SK-N-SH (cell line): ENCODE data around the gene SMOC1. TPM values are rescaled to one million over a fixed set of nuclear protein-coding genes. Genes with fewer than 3 reads are reported as not detected.

Experiments used
- CTCF ChIA-PET: fragments of 300-600, 350-600 bp; formaldehyde crosslinking; extraction: SDS; loops from one replicate; lab custom pipeline; 2021; lab: Yijun Ruan, JAX
- POLR2A ChIA-PET: fragments of 350-600 bp; sonication (Branson Sonifier 250); formaldehyde crosslinking; extraction: SDS; loops from one replicate; lab custom pipeline; 2020; ENCODE audit warnings: antibody characterized with exemption, inconsistent platforms; lab: Yijun Ruan, JAX
- DNase-seq: peaks from one replicate; pipeline ENCODE4 v3.0.0; 2012
- H2AFZ ChIP-seq: fragments of 200-600 bp; sonication (generic); 2 replicates; pipeline ENCODE4 v1.8.1; 2016; ENCODE audit warnings: antibody characterized with exemption, mild to moderate bottlenecking, low read depth
- H3F3A ChIP-seq: fragments of 200-600 bp; sonication (generic); replicated peaks from 2 replicates; pipeline ENCODE3; 2016; ENCODE audit warnings: antibody characterized with exemption, mild to moderate bottlenecking; ENCODE audit not compliant: insufficient read depth
- H3K27ac ChIP-seq, 2 experiments: fragments of 200-500 bp in 1 of 2; fragments of 200-600 bp in 1 of 2; sonication (Bioruptor generic) in 1 of 2; sonication (generic), shearing (Covaris generic) in 1 of 2; 2 replicates each; pipeline versions ENCODE4 v1.5.1 to v1.6.1; 2014 to 2016; ENCODE audit warnings: low read depth in 2 of 2, inconsistent platforms in 1 of 2, low read length in 1 of 2, mild to moderate bottlenecking in 1 of 2, mixed read lengths in 1 of 2
- H3K27me3 ChIP-seq: fragments of 200-600 bp; sonication (generic), shearing (Covaris generic); 2 replicates; pipeline ENCODE4 v1.6.1; 2016; ENCODE audit warnings: mixed run types; ENCODE audit not compliant: insufficient read depth
- H3K36me3 ChIP-seq, 2 experiments: fragments of 200-500 bp in 1 of 2; fragments of 200-600 bp in 1 of 2; sonication (Bioruptor generic) in 1 of 2; sonication (generic) in 1 of 2; replicated peaks in 1 of 2; 2 replicates each; pipeline versions ENCODE3 to v1.5.1; 2014 to 2016; ENCODE audit warnings: low read length in 1 of 2, mild to moderate bottlenecking in 1 of 2; ENCODE audit not compliant: insufficient read depth in 2 of 2, control insufficient read depth in 1 of 2
- H3K4me1 ChIP-seq, 2 experiments: fragments of 200-500 bp in 1 of 2; fragments of 200-600 bp in 1 of 2; sonication (Bioruptor generic) in 1 of 2; sonication (generic), shearing (Covaris generic) in 1 of 2; 2 replicates each; pipeline versions ENCODE4 v1.5.1 to v1.6.1; 2014 to 2016; ENCODE audit warnings: low read depth in 1 of 2, low read length in 1 of 2, mixed run types in 1 of 2; ENCODE audit not compliant: insufficient read depth in 2 of 2, control insufficient read depth in 1 of 2
- H3K4me2 ChIP-seq: fragments of 200-600 bp; sonication (generic), shearing (Covaris generic); 2 replicates; pipeline ENCODE4 v1.6.1; 2017; ENCODE audit warnings: mixed run types
- H3K4me3 ChIP-seq, 2 experiments: fragments of 200-500 bp in 1 of 2; fragments of 200-600 bp in 1 of 2; sonication (Bioruptor generic) in 1 of 2; sonication (generic), shearing (Covaris generic) in 1 of 2; 2 replicates each; pipeline versions ENCODE4 v1.5.1 to v1.8.1; 2014 to 2016; ENCODE audit warnings: low read depth in 2 of 2, inconsistent platforms in 1 of 2, low read length in 1 of 2, mild to moderate bottlenecking in 1 of 2, mixed read lengths in 1 of 2, moderate library complexity in 1 of 2
- H3K79me2 ChIP-seq: fragments of 200-600 bp; sonication (generic); 2 replicates; pipeline ENCODE4 v1.8.1; 2017; ENCODE audit warnings: mild to moderate bottlenecking; ENCODE audit not compliant: insufficient read depth
- H3K9ac ChIP-seq: fragments of 200-600 bp; sonication (generic); 2 replicates; pipeline ENCODE4 v1.6.1; 2017; ENCODE audit warnings: mixed run types
- H3K9me2 ChIP-seq: fragments of 200-600 bp; sonication (generic); 2 replicates; pipeline ENCODE4 v1.6.1; 2017; ENCODE audit warnings: mixed run types
- H3K9me3 ChIP-seq: fragments of 200-600 bp; sonication (generic); 2 replicates; pipeline ENCODE4 v1.6.1; 2017; ENCODE audit warnings: mixed run types, mild to moderate bottlenecking, moderate library complexity
- H4K20me1 ChIP-seq: fragments of 200-600 bp; sonication (generic); 2 replicates; pipeline ENCODE4 v1.6.1; 2017; ENCODE audit warnings: mild to moderate bottlenecking, mixed run types; ENCODE audit not compliant: insufficient read depth
- EP300 ChIP-seq, 2 experiments: IDR thresholded peaks; 2 replicates each; pipeline versions ENCODE4 v1.4.0 to v1.6.1; 2012; ENCODE audit warnings: borderline replicate concordance in 1 of 2, low read depth in 1 of 2, low read length in 1 of 2
- FOXJ3 ChIP-seq: sonication (generic); formaldehyde crosslinking; IDR thresholded peaks from 2 replicates; pipeline ENCODE4 v1.5.1; 2020; ENCODE audit warnings: mild to moderate bottlenecking, missing genetic modification reagents
- GABPA ChIP-seq: IDR thresholded peaks from 2 replicates; pipeline ENCODE4 v1.4.0; 2012; ENCODE audit warnings: low read depth, mild to moderate bottlenecking
- MXI1 ChIP-seq: IDR thresholded peaks from 2 replicates; pipeline ENCODE4 v1.6.1; 2012; ENCODE audit warnings: mild to moderate bottlenecking, low read depth, low read length, improper control_type of control experiment
- NFIC ChIP-seq: IDR thresholded peaks from 2 replicates; pipeline ENCODE4 v1.4.0; 2012; ENCODE audit warnings: borderline replicate concordance
- POLR2AphosphoS5 ChIP-seq: IDR thresholded peaks from 2 replicates; pipeline ENCODE4 v1.6.1; 2012; ENCODE audit warnings: low read depth, low read length
- RFX5 ChIP-seq: IDR thresholded peaks from 2 replicates; pipeline ENCODE4 v1.6.1; 2012; ENCODE audit warnings: mild to moderate bottlenecking, improper control_type of control experiment, low read length
- SIN3A ChIP-seq: IDR thresholded peaks from 2 replicates; pipeline ENCODE4 v1.6.1; 2012; ENCODE audit warnings: low read depth, mild to moderate bottlenecking, low read length, moderate library complexity, borderline replicate concordance
- SMC3 ChIP-seq: IDR thresholded peaks from 2 replicates; pipeline ENCODE4 v1.6.1; 2012; ENCODE audit warnings: low read depth, low read length, improper control_type of control experiment
- TAF1 ChIP-seq: IDR thresholded peaks from 2 replicates; pipeline ENCODE4 v1.6.1; 2012; ENCODE audit warnings: low read depth, mild to moderate bottlenecking, low read length, moderate library complexity, borderline replicate concordance
- TCF12 ChIP-seq: IDR thresholded peaks from 2 replicates; pipeline ENCODE4 v1.4.0; 2012
- TEAD4 ChIP-seq: IDR thresholded peaks from 2 replicates; pipeline ENCODE4 v1.4.0; 2012; ENCODE audit warnings: mild to moderate bottlenecking, borderline replicate concordance; ENCODE audit not compliant: insufficient read depth
- WGBS: methylation state at CpG from one replicate; pipeline ENCODE4 v1.1.6; 2017; ENCODE audit warnings: low lambda C conversion rate; 5-methylcytosine and 5-hydroxymethylcytosine counted together
- polyA plus RNA-seq, 3 experiments: library from polyadenylated mRNA; depleted of rRNA; stranded (reverse); fragments of >200 nt; gene quantifications; 2 replicates each; pipeline ENCODE4 v1.2.3, GENCODE V29; 2012
- TF ChIP-seq, protein P1 (sequence below): IDR thresholded peaks from 2 replicates; pipeline ENCODE4 v1.6.1; 2012; ENCODE audit warnings: mild to moderate bottlenecking, low read depth, low read length, moderate library complexity
- TF ChIP-seq, protein P2 (sequence below): IDR thresholded peaks from 2 replicates; pipeline ENCODE4 v1.4.0; 2012; ENCODE audit warnings: low read depth
- TF ChIP-seq, protein P3 (sequence below): IDR thresholded peaks from 2 replicates; pipeline ENCODE4 v1.4.0; 2012; ENCODE audit warnings: low read depth, borderline replicate concordance
- TF ChIP-seq, protein P4 (sequence below): fragments of 200-600 bp; sonication (generic); IDR thresholded peaks from 2 replicates; pipeline ENCODE4 v1.6.1; 2017; ENCODE audit warnings: antibody characterized with exemption, mild to moderate bottlenecking, moderate library complexity

SMOC1 gene
- polyA plus RNA-seq, 1 of the 3 experiments (the other 2 are of a cell fraction) = not detected

DNA sequence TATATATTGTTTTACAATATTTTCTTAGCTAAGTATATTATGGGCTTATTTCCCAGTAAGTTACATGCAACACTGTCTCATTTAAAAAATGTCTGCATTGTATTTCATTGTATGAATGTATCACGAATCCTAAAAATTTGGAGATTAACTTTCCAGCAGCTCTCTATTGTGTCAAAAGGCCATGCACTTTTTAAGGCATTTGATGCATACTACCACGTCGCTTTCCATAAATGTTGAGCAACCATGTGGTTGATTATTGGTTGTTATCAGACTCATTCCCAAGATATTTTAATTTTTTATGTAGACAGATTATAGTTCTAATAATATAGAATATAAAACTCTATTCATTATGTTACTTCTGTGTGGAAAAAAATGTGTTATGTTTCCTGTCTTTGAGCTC is 79.9 kb downstream of the SMOC1 start:
- no peak overlapping the region for H2AFZ ChIP-seq
- no peaks in the 10 kb centered on the region for H3K9me2 ChIP-seq
- no peak overlapping the region for H3K4me2 ChIP-seq
- no peak overlapping the region for H3K9ac ChIP-seq
- H3K9me3 ChIP-seq = no peaks in the 10 kb centered on the region
- no peaks in the 10 kb centered on the region for H3K36me3 ChIP-seq
- no peaks in the 10 kb centered on the region for H3K27me3 ChIP-seq
- H3K4me3 ChIP-seq = no peak overlapping the region
- no peak overlapping the region for H3K27ac ChIP-seq
- H3K4me1 ChIP-seq = peaks cover 0 to 9% of the 10 kb centered on the region in 2 experiments; a peak in 1 of 4 replicates
- H4K20me1 ChIP-seq = no peaks in the 10 kb centered on the region
- no peak for DNase-seq
- H3K79me2 ChIP-seq = no peaks in the 10 kb centered on the region
- ChIA-PET POLR2A (no interaction called here), CTCF (interaction anchor here (1.0 to 2.2 kb wide), 4 partner anchors 8 to 69 kb away, joined by 3 to 6 read pairs (median 4); no protein-coding TSS in a partner anchor)
- no peaks in the 10 kb centered on the region for H3F3A ChIP-seq
- WGBS = 45% methylated on average over 3 of the region's 3 CpGs
- TF ChIP-seq, protein P1, sequence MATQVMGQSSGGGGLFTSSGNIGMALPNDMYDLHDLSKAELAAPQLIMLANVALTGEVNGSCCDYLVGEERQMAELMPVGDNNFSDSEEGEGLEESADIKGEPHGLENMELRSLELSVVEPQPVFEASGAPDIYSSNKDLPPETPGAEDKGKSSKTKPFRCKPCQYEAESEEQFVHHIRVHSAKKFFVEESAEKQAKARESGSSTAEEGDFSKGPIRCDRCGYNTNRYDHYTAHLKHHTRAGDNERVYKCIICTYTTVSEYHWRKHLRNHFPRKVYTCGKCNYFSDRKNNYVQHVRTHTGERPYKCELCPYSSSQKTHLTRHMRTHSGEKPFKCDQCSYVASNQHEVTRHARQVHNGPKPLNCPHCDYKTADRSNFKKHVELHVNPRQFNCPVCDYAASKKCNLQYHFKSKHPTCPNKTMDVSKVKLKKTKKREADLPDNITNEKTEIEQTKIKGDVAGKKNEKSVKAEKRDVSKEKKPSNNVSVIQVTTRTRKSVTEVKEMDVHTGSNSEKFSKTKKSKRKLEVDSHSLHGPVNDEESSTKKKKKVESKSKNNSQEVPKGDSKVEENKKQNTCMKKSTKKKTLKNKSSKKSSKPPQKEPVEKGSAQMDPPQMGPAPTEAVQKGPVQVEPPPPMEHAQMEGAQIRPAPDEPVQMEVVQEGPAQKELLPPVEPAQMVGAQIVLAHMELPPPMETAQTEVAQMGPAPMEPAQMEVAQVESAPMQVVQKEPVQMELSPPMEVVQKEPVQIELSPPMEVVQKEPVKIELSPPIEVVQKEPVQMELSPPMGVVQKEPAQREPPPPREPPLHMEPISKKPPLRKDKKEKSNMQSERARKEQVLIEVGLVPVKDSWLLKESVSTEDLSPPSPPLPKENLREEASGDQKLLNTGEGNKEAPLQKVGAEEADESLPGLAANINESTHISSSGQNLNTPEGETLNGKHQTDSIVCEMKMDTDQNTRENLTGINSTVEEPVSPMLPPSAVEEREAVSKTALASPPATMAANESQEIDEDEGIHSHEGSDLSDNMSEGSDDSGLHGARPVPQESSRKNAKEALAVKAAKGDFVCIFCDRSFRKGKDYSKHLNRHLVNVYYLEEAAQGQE = no peak
- TF ChIP-seq NFIC (no peak), TAF1 (no peak), MXI1 (no peak), RFX5 (no peak), SMC3 (no peak), TEAD4 (no peak), TCF12 (no peak)
- TF ChIP-seq, protein P2, sequence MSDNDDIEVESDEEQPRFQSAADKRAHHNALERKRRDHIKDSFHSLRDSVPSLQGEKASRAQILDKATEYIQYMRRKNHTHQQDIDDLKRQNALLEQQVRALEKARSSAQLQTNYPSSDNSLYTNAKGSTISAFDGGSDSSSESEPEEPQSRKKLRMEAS = no peak

DNA sequence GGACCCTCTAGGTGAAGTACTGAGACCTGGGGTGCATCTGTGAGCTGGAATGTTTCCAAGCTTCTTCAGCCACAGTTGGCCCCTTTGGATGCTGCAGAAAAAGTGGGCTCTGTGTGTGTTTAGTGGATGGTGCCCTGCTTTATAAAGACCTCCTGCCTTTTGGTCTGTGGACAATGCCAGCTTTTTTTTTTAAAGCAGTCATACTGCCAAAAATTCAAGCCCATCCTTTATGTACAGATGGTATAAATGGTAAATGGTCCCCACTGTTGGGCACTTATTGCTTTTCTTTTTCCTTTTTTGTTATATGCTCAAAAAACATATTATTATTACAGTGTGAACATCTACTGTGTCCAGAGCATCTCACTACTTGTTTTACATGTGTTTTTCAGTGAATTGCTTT is 81.1 kb downstream of the SMOC1 start:
- H3K4me2 ChIP-seq = no peak overlapping the region
- no peak overlapping the region for H3K4me3 ChIP-seq
- H3K9me3 ChIP-seq = no peaks in the 10 kb centered on the region
- no peaks in the 10 kb centered on the region for H4K20me1 ChIP-seq
- no peaks in the 10 kb centered on the region for H3K79me2 ChIP-seq
- ChIA-PET POLR2A (no interaction called here), CTCF (interaction anchor here (2.2 kb wide), 1 partner anchor 68 kb away, joined by 6 read pairs; no protein-coding TSS in a partner anchor)
- no peak for DNase-seq
- H3K4me1 ChIP-seq = peaks cover 0 to 9% of the 10 kb centered on the region in 2 experiments; a peak in 1 of 4 replicates
- H3K27me3 ChIP-seq = no peaks in the 10 kb centered on the region
- H3K9ac ChIP-seq = no peak overlapping the region
- H3K36me3 ChIP-seq = no peaks in the 10 kb centered on the region
- no peak overlapping the region for H3K27ac ChIP-seq
- no peaks in the 10 kb centered on the region for H3F3A ChIP-seq
- TF ChIP-seq FOXJ3 (CRISPR knock-in tag) (no peak), EP300 (IDR thresholded peaks at IDR 0.05; ENCODE audit: borderline replicate concordance in 1 of 2, low read depth in 1 of 2, low read length in 1 of 2) (no peak), TEAD4 (no peak), GABPA (no peak), MXI1 (no peak), POLR2AphosphoS5 (no peak), SIN3A (no peak)
- TF ChIP-seq, protein P3, sequence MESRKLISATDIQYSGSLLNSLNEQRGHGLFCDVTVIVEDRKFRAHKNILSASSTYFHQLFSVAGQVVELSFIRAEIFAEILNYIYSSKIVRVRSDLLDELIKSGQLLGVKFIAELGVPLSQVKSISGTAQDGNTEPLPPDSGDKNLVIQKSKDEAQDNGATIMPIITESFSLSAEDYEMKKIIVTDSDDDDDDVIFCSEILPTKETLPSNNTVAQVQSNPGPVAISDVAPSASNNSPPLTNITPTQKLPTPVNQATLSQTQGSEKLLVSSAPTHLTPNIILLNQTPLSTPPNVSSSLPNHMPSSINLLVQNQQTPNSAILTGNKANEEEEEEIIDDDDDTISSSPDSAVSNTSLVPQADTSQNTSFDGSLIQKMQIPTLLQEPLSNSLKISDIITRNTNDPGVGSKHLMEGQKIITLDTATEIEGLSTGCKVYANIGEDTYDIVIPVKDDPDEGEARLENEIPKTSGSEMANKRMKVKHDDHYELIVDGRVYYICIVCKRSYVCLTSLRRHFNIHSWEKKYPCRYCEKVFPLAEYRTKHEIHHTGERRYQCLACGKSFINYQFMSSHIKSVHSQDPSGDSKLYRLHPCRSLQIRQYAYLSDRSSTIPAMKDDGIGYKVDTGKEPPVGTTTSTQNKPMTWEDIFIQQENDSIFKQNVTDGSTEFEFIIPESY = no peak
- TF ChIP-seq, protein P4, sequence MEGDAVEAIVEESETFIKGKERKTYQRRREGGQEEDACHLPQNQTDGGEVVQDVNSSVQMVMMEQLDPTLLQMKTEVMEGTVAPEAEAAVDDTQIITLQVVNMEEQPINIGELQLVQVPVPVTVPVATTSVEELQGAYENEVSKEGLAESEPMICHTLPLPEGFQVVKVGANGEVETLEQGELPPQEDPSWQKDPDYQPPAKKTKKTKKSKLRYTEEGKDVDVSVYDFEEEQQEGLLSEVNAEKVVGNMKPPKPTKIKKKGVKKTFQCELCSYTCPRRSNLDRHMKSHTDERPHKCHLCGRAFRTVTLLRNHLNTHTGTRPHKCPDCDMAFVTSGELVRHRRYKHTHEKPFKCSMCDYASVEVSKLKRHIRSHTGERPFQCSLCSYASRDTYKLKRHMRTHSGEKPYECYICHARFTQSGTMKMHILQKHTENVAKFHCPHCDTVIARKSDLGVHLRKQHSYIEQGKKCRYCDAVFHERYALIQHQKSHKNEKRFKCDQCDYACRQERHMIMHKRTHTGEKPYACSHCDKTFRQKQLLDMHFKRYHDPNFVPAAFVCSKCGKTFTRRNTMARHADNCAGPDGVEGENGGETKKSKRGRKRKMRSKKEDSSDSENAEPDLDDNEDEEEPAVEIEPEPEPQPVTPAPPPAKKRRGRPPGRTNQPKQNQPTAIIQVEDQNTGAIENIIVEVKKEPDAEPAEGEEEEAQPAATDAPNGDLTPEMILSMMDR = no peak
- TF ChIP-seq, protein P2 = no peak
- no peaks in the 10 kb centered on the region for H3K9me2 ChIP-seq
- no peak overlapping the region for H2AFZ ChIP-seq
